H1 (cell line): ENCODE results near the gene P4HA1. TPM values are rescaled to one million over a fixed set of nuclear protein-coding genes. Genes with fewer than 3 reads are reported as not detected.
A peak's percentile ranks its signal among the peaks of the same experiment; 100 is the strongest.
"Not testable (repeated sequence)": the region's sequence is repeated elsewhere in the genome, so short reads cannot be mapped to it uniquely, and the experiment has no call there.

Experiments used
- CTCF ChIA-PET: fragments of 300-600 bp; sonication (Branson Sonifier 250); formaldehyde crosslinking; loops from one replicate; lab custom pipeline; 2021; ENCODE audit not compliant: partially characterized antibody; lab: Charles Lee
- POLR2A ChIA-PET: fragments of 300-600 bp; sonication (Branson Sonifier 250); formaldehyde crosslinking; loops from one replicate; lab custom pipeline; 2021; ENCODE audit warnings: inconsistent platforms; ENCODE audit not compliant: partially characterized antibody; lab: Charles Lee
- DNase-seq, 2 experiments: peaks; one replicate each; pipeline versions ENCODE4 v3.0.0 to v3.0.0-alpha.2; 2010 to 2022; ENCODE audit warnings: low spot score in 2 of 2, low read depth in 1 of 2, mixed read lengths in 1 of 2
- FAIRE-seq: peaks from 2 replicates; lab custom pipeline; 2011; peaks lifted over from hg19 to GRCh38; lab: Jason Lieb, UNC
- H2AFZ ChIP-seq: 2 replicates; pipeline ENCODE4 v1.8.1; 2012; ENCODE audit warnings: low read length, inconsistent platforms
- H2AK5ac ChIP-seq: 2 replicates; pipeline ENCODE4 v1.6.1; 2013; ENCODE audit warnings: low read depth, low read length
- H2BK120ac ChIP-seq: replicated peaks from 2 replicates; pipeline ENCODE3; 2013; ENCODE audit warnings: low read depth, low read length, inconsistent platforms
- H2BK12ac ChIP-seq: 2 replicates; pipeline ENCODE4 v1.6.1; 2013; ENCODE audit warnings: low read depth, low read length
- H2BK15ac ChIP-seq: 2 replicates; pipeline ENCODE4 v1.6.1; 2013; ENCODE audit warnings: low read length
- H2BK20ac ChIP-seq: 2 replicates; pipeline ENCODE4 v1.6.1; 2013; ENCODE audit warnings: low read length
- H2BK5ac ChIP-seq: 2 replicates; pipeline ENCODE4 v1.6.1; 2013; ENCODE audit warnings: low read depth, low read length
- H3K14ac ChIP-seq: 2 replicates; pipeline ENCODE4 v1.6.1; 2013; ENCODE audit warnings: inconsistent platforms; ENCODE audit not compliant: insufficient read length
- H3K18ac ChIP-seq: 2 replicates; pipeline ENCODE4 v1.6.1; 2013; ENCODE audit warnings: low read length; ENCODE audit errors: extremely low read depth
- H3K23ac ChIP-seq: 2 replicates; pipeline ENCODE4 v1.6.1; 2013; ENCODE audit warnings: inconsistent platforms; ENCODE audit not compliant: insufficient read length
- H3K23me2 ChIP-seq: 2 replicates; pipeline ENCODE4 v1.6.1; 2013; ENCODE audit warnings: low read depth, low read length
- H3K27ac ChIP-seq: 2 replicates; pipeline ENCODE4 v1.6.1; 2011; ENCODE audit warnings: low read depth, low read length, inconsistent platforms
- H3K27me3 ChIP-seq, 4 experiments: replicated peaks in 1 of 4; 1 replicate in 1 of 4; 2 replicates in 3 of 4; pipeline versions ENCODE4 v1.6.1 to v1.8.1; 2011 to 2013; ENCODE audit warnings: low read length in 3 of 4, mild to moderate bottlenecking in 3 of 4, inconsistent platforms in 2 of 4, mixed read lengths in 2 of 4, moderate library complexity in 1 of 4; ENCODE audit not compliant: control insufficient read depth in 3 of 4, insufficient read depth in 3 of 4; ENCODE audit errors: extremely low read depth in 1 of 4
- H3K36me3 ChIP-seq, 4 experiments: 2 replicates each; pipeline versions ENCODE4 v1.6.1 to v1.8.1; 2011 to 2013; ENCODE audit warnings: mild to moderate bottlenecking in 4 of 4, low read length in 3 of 4, moderate library complexity in 2 of 4, control low read depth in 1 of 4, inconsistent platforms in 1 of 4; ENCODE audit not compliant: insufficient read depth in 4 of 4, control insufficient read depth in 2 of 4
- H3K4ac ChIP-seq: replicated peaks from 2 replicates; pipeline ENCODE3; 2013; ENCODE audit warnings: low read length, low read depth, mixed read lengths, inconsistent platforms; ENCODE audit not compliant: insufficient read length
- H3K4me1 ChIP-seq, 4 experiments: replicated peaks in 1 of 4; 1 replicate in 1 of 4; 2 replicates in 3 of 4; pipeline versions ENCODE4 v1.6.1 to v1.8.1; 2011 to 2013; ENCODE audit warnings: low read length in 3 of 4, inconsistent platforms in 2 of 4, mixed read lengths in 1 of 4; ENCODE audit not compliant: insufficient read depth in 4 of 4, control insufficient read depth in 3 of 4
- H3K4me2 ChIP-seq, 2 experiments: 2 replicates each; pipeline versions ENCODE4 v1.6.1 to v1.8.1; 2011 to 2013; ENCODE audit warnings: low read depth in 2 of 2, low read length in 2 of 2, control low read depth in 1 of 2, inconsistent platforms in 1 of 2, mild to moderate bottlenecking in 1 of 2; ENCODE audit not compliant: insufficient read depth in 1 of 2
- H3K4me3 ChIP-seq, 4 experiments: fragments of 200-600, 300-600 bp in 1 of 4; sonication (generic), shearing (Covaris generic), sonication (Bioruptor Twin) in 1 of 4; 2 replicates each; pipeline versions ENCODE4 v1.5.1 to v1.8.1; 2011 to 2016; ENCODE audit warnings: low read length in 4 of 4, low read depth in 3 of 4, control low read depth in 2 of 4, inconsistent platforms in 2 of 4, mild to moderate bottlenecking in 2 of 4, mixed read lengths in 1 of 4, moderate library complexity in 1 of 4; ENCODE audit not compliant: insufficient read depth in 2 of 4; ENCODE audit errors: extremely low read depth in 1 of 4
- H3K56ac ChIP-seq: replicated peaks from 2 replicates; pipeline ENCODE3; 2013; ENCODE audit warnings: low read depth, mild to moderate bottlenecking, mixed read lengths, low read length, inconsistent platforms; ENCODE audit not compliant: insufficient read length
- H3K79me1 ChIP-seq: 2 replicates; pipeline ENCODE4 v1.6.1; 2013; ENCODE audit warnings: low read depth, low read length, control low read depth
- H3K79me2 ChIP-seq, 2 experiments: 2 replicates each; pipeline versions ENCODE4 v1.6.1 to v1.8.1; 2012 to 2013; ENCODE audit warnings: low read length in 2 of 2, mild to moderate bottlenecking in 2 of 2, inconsistent platforms in 1 of 2; ENCODE audit not compliant: insufficient read depth in 2 of 2, control insufficient read depth in 1 of 2
- H3K9ac ChIP-seq, 4 experiments: replicated peaks in 1 of 4; 1 replicate in 1 of 4; 2 replicates in 3 of 4; pipeline versions ENCODE4 v1.6.1 to v1.8.1; 2011 to 2013; ENCODE audit warnings: low read depth in 3 of 4, low read length in 3 of 4, control low read depth in 2 of 4, mild to moderate bottlenecking in 2 of 4, moderate library complexity in 2 of 4, inconsistent platforms in 1 of 4; ENCODE audit errors: extremely low read depth in 1 of 4
- H3K9me3 ChIP-seq, 2 experiments: 2 replicates each; pipeline versions ENCODE4 v1.6.1 to v1.8.1; 2012 to 2013; ENCODE audit warnings: mild to moderate bottlenecking in 2 of 2, moderate library complexity in 2 of 2, control low read depth in 1 of 2, inconsistent platforms in 1 of 2, low read depth in 1 of 2, low read length in 1 of 2, mixed read lengths in 1 of 2; ENCODE audit not compliant: insufficient read depth in 2 of 2
- H4K20me1 ChIP-seq, 2 experiments: replicated peaks in 1 of 2; 2 replicates each; pipeline versions ENCODE3 to v1.8.1; 2011 to 2013; ENCODE audit warnings: inconsistent platforms in 2 of 2, low read length in 2 of 2, mild to moderate bottlenecking in 1 of 2; ENCODE audit not compliant: insufficient read depth in 2 of 2, control insufficient read depth in 1 of 2
- H4K5ac ChIP-seq: 2 replicates; pipeline ENCODE4 v1.6.1; 2013; ENCODE audit warnings: low read length, low read depth, mixed read lengths, inconsistent platforms; ENCODE audit not compliant: insufficient read length
- H4K8ac ChIP-seq: 2 replicates; pipeline ENCODE4 v1.8.0; 2013; ENCODE audit warnings: mild to moderate bottlenecking, moderate library complexity, low read length, inconsistent platforms; ENCODE audit not compliant: insufficient read depth; ENCODE audit errors: extremely low read depth
- H4K91ac ChIP-seq: replicated peaks from 2 replicates; pipeline ENCODE3; 2013; ENCODE audit warnings: low read length, mixed read lengths, inconsistent platforms; ENCODE audit not compliant: insufficient read length
- SP1 ChIP-seq: IDR thresholded peaks from 2 replicates; pipeline ENCODE4 v1.6.1; 2011; ENCODE audit warnings: low read depth, low read length
- WGBS, 2 experiments: shearing (Covaris generic) in 1 of 2; methylation state at CpG; one replicate each; pipeline versions ENCODE4 v1.1.6 to v1.1.7; 2013 to 2015; ENCODE audit warnings: low lambda C conversion rate in 2 of 2, mixed read lengths in 2 of 2, inconsistent platforms in 1 of 2, low coverage in 1 of 2, missing lambda C conversion rate in 1 of 2; ENCODE audit not compliant: insufficient replicate concordance in 2 of 2, insufficient coverage in 1 of 2, insufficient read length in 1 of 2; ENCODE audit errors: extremely low coverage in 1 of 2, missing lambda C conversion rate in 1 of 2; 5-methylcytosine and 5-hydroxymethylcytosine counted together
- polyA plus RNA-seq, 7 experiments: library from polyadenylated mRNA; depleted of rRNA in 3 of 7; stranded (reverse) in 5 of 7; unstranded in 2 of 7; fragments of >200 nt in 5 of 7; fragments of 200-250 nt in 2 of 7; gene quantifications; 1 replicate in 5 of 7; 2 replicates in 1 of 7; 4 replicates in 1 of 7; pipeline versions ENCODE4 v1.2.1 to v1.2.3, GENCODE V29; 2011 to 2013; ENCODE audit warnings: missing spikeins in 2 of 7, mixed read lengths in 2 of 7
- total RNA-seq: library from RNA; stranded (reverse); fragmentation: NEBNext Ultra II Directional; extraction: Animal tissue kit (Norgen Biotek cat#: 25700); gene quantifications from 2 replicates; pipeline ENCODE4 v1.2.1, GENCODE V29; 2021

The P4HA1 gene
- total and polyA plus RNA-seq, 2 of the 8 experiments (the other 6 are each of a cell fraction or from before 2014, with no cell fraction given) = 12.0 to 25.7 TPM

DNA sequence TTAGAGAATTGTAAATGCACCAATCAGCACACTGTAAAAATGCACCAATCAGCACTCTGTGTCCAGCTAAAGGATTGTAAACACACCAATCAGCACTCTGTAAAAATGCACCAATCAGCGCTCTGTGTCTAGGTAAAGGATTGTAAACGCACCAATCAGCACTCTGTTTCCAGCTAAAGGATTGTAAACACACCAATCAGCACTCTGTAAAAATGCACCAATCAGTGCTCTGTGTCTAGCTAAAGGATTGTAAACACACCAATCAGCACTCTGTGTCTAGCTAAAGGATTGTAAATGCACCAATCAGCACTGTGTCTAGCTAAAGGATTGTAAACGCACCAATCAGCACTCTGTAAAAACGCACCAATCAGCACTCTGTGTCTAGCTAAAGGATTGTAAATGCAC, 12.6 kb upstream of the P4HA1 start:
- H3K36me3 ChIP-seq, H2AK5ac ChIP-seq, H3K9ac ChIP-seq, H3K23me2 ChIP-seq, H3K9me3 ChIP-seq, H3K4ac ChIP-seq, H3K18ac ChIP-seq, H3K23ac ChIP-seq, H2BK15ac ChIP-seq, H2AFZ ChIP-seq, H3K27me3 ChIP-seq, H2BK12ac ChIP-seq, H3K14ac ChIP-seq, H2BK120ac ChIP-seq, DNase-seq, H3K27ac ChIP-seq, H3K79me2 ChIP-seq, H4K5ac ChIP-seq, H3K4me1 ChIP-seq, H3K79me1 ChIP-seq, H3K4me2 ChIP-seq, H4K8ac ChIP-seq, H2BK20ac ChIP-seq, FAIRE-seq, H3K4me3 ChIP-seq, H2BK5ac ChIP-seq, H3K56ac ChIP-seq, H4K20me1 ChIP-seq, H4K91ac ChIP-seq: not testable (repeated sequence)
- CTCF ChIA-PET = interaction anchor here (0.6 to 4.4 kb wide), 2 partner anchors 12 to 1807 kb away, joined by 5 to 41 read pairs; partner anchors contain the start of gene P4HA1
- POLR2A ChIA-PET = interaction anchor here (0.6 to 8.5 kb wide), 4 partner anchors 11 to 144 kb away, joined by 3 to 82 read pairs (median 4); partner anchors contain the start of genes ECD, FAM149B1 and P4HA1
- 0 out of 2 replicates have a peak, but pooled peaks have one; percentile 34 for TF ChIP-seq SP1
- 93% methylated on average over 4 of the region's 4 CpGs; no CpG with 5 or more reads in 1 of the 2 experiments for WGBS, 2 experiments
